Measurements from ENCODE around the gene CCNY. TPM values are rescaled to one million over a fixed set of nuclear protein-coding genes. Genes with fewer than 3 reads are reported as not detected.
A peak's percentile ranks its signal among the peaks of the same experiment; 100 is the strongest.

CCNY gene
- total and polyA plus RNA-seq, 2 of the 13 experiments (the other 11 are each of a cell fraction or from before 2014, with no cell fraction given): 48.2 to 54.7 TPM

DNA sequence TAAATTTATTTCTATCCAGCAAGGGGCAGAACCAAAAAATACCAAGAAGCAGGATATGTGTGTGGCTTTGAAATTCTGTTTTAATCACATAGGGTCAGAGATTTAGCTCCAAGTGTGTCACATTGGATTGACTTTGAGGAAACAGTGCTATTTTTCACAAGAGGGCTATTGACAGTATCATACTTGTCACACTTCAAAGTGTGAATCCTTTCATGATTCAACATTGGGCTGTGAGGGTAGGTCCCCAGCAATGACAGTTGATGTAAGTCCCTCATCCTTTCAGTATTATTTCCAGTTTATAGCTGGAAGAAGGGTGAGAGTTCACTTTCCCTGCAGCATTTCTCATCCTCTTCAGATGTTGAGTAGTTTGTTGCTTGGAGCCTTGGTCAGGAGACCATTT, 7.4 kb downstream of the CCNY start (continued):
- TF ChIP-seq ZNF142 (CRISPR knock-in tag; IDR thresholded peaks at IDR 0.05): no peak
- TF ChIP-seq ZNF329 (CRISPR knock-in tag; IDR thresholded peaks at IDR 0.05; ENCODE audit: low read depth): no peak
- no peak for TF ChIP-seq REPIN1 (CRISPR knock-in tag; IDR thresholded peaks at IDR 0.05; ENCODE audit: borderline replicate concordance, low read depth)
- no peak for TF ChIP-seq XBP1 (CRISPR knock-in tag; IDR thresholded peaks at IDR 0.05)
- TF ChIP-seq, protein P1, sequence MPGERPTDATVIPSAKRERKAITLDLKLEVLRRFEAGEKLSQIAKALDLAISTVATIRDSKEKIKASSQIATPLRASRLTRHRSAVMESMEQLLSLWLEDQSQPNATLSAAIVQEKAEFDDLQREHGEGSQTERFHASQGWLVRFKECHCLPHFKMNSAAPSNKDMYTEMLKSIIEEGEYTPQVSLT (CRISPR knock-in tag; IDR thresholded peaks at IDR 0.05; ENCODE audit: borderline replicate concordance, low read depth): no peak

- Histone ChIP-seq H4K20me1 (ENCODE audit: insufficient read depth, low read length) (peaks cover 62% of the 10 kb centered on the region), H3K4me1 (ENCODE audit: insufficient read depth, low read length) (peaks cover 83% of the 10 kb centered on the region), H3K36me3 (replicated peaks in 1 of 2; ENCODE audit: control insufficient read depth in 1 of 2, insufficient read depth in 2 of 2, low read length in 2 of 2) (peaks cover 2 to 8% of the 10 kb centered on the region in 2 experiments; a peak in 2 of 5 replicates), H2AFZ (ENCODE audit: low read length) (no peak overlapping the region), H3K27ac (ENCODE audit: extremely low read length, insufficient read depth, low read length) (no peak overlapping the region), H3K27me3 (ENCODE audit: control insufficient read depth in 1 of 2, insufficient read depth in 2 of 2, low read length in 2 of 2) (no peaks in the 10 kb centered on the region), H3K4me3 (replicated peaks in 1 of 3; ENCODE audit: insufficient read depth in 1 of 3, low read depth in 2 of 3, low read length in 3 of 3) (no peak overlapping the region), H3K79me2 (ENCODE audit: insufficient read depth, low read length) (peaks cover 82% of the 10 kb centered on the region), H3K4me2 (ENCODE audit: low read depth, low read length) (no peak overlapping the region), H3K9ac (ENCODE audit: insufficient read depth, low read depth, low read length) (no peak overlapping the region), H3K9me3 (ENCODE audit: low read length) (no peaks in the 10 kb centered on the region)
- FAIRE-seq (no peak), ATAC-seq (peak; percentile 67), DNase-seq (ENCODE audit: low spot score) (peak; percentile 49)
- WGBS (ENCODE audit: low lambda C conversion rate): 86% methylated on average over 5 of the region's 5 CpGs
- TF ChIP-seq, protein P2, sequence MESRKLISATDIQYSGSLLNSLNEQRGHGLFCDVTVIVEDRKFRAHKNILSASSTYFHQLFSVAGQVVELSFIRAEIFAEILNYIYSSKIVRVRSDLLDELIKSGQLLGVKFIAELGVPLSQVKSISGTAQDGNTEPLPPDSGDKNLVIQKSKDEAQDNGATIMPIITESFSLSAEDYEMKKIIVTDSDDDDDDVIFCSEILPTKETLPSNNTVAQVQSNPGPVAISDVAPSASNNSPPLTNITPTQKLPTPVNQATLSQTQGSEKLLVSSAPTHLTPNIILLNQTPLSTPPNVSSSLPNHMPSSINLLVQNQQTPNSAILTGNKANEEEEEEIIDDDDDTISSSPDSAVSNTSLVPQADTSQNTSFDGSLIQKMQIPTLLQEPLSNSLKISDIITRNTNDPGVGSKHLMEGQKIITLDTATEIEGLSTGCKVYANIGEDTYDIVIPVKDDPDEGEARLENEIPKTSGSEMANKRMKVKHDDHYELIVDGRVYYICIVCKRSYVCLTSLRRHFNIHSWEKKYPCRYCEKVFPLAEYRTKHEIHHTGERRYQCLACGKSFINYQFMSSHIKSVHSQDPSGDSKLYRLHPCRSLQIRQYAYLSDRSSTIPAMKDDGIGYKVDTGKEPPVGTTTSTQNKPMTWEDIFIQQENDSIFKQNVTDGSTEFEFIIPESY (CRISPR knock-in tag; IDR thresholded peaks at IDR 0.05): peak; percentile 14; the same call in 1 of the 2 replicates
- TF ChIP-seq, protein P3, sequence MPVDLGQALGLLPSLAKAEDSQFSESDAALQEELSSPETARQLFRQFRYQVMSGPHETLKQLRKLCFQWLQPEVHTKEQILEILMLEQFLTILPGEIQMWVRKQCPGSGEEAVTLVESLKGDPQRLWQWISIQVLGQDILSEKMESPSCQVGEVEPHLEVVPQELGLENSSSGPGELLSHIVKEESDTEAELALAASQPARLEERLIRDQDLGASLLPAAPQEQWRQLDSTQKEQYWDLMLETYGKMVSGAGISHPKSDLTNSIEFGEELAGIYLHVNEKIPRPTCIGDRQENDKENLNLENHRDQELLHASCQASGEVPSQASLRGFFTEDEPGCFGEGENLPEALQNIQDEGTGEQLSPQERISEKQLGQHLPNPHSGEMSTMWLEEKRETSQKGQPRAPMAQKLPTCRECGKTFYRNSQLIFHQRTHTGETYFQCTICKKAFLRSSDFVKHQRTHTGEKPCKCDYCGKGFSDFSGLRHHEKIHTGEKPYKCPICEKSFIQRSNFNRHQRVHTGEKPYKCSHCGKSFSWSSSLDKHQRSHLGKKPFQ (CRISPR knock-in tag; IDR thresholded peaks at IDR 0.05; ENCODE audit: insufficient replicate concordance): no peak
- TF ChIP-seq SOX13 (IDR thresholded peaks at IDR 0.05): no peak
- TF ChIP-seq SOX13 (CRISPR knock-in tag; conservative IDR thresholded peaks at IDR 0.05 in 1 of 2, IDR thresholded peaks at IDR 0.05 in 1 of 2): peak in 1 of 2 experiments; percentile 42; a peak in 1 of 4 replicates
- TF ChIP-seq MIXL1 (CRISPR knock-in tag; IDR thresholded peaks at IDR 0.05): 0 out of 2 replicates have a peak, but pooled peaks have one; percentile 21
- peak; percentile 66; the same call in 1 of the 2 replicates for TF ChIP-seq ONECUT2 (CRISPR knock-in tag; IDR thresholded peaks at IDR 0.05)
- TF ChIP-seq TCF7 (IDR thresholded peaks at IDR 0.05; ENCODE audit: low read depth): peak; percentile 48; the same call in 1 of the 2 replicates
- in situ Hi-C loops (cut with HindIII; ENCODE audit: extremely low pct_ligation_motif_present, low pct_unique_long_range_greater_than_20kb): no loop called here
- POLR2A ChIA-PET: no interaction called here
- CTCF ChIA-PET (ENCODE audit: low intra/inter-chr PET ratio, low total read pairs): no interaction called here
- BruUV-seq (replicated peaks): no TSS peak
- intact Hi-C loops (cut with micrococcal nuclease; ENCODE audit: unreplicated experiment): loop anchor here (5.0 to 10.0 kb wide), 2 partner anchors 37 to 179 kb away; no protein-coding TSS in a partner anchor
These were observed 9.1 kb downstream of the CCNY start for GRCh38 chr10:35345383-35345742.

All from HepG2 (cell line).